ENCODE results near the gene ASF1A. TPM values are rescaled to one million over a fixed set of nuclear protein-coding genes. Genes with fewer than 3 reads are reported as not detected.

The ASF1A gene
- total and polyA plus RNA-seq, 10 of the 15 experiments (the other 5 are each of a cell fraction or from before 2014, with no cell fraction given): 23.7 to 103 (median 31.5) TPM

DNA sequence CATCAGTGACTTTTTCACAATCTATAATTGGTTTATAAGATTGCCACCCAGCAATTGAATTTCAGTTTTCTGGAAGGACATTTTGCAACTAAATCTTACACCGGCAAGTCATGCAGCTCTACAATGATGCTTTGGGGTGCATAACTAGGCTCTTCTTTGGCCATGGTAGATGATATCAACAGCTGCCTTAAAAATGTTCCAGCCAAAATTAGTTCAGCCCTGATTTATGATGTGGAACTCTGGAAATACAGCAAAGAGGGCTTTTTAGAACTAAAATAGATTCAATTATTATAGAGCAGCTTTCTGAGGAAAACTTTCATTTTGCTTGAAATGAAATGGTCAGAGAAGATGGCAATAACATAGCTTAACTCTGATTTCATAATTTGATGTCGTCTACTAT lies 59.4 kb downstream of the ASF1A start:
- ChIA-PET RAD21 (ENCODE audit: unreplicated experiment) (no interaction called here), SMC1A (ENCODE audit: uncharacterized antibody, unreplicated experiment) (interaction anchor here (0.5 to 2.2 kb wide), 3 partner anchors 10 to 126 kb away, joined by 3 to 6 read pairs (median 3); partner anchors contain the start of gene MCM9), POLR2A (no interaction called here), CTCF (interaction anchor here (1.9 kb wide), 1 partner anchor 9 kb away, joined by 7 read pairs; no protein-coding TSS in a partner anchor)
- Histone ChIP-seq H3K27me3 (replicated peaks in 1 of 2; ENCODE audit: control insufficient read depth in 2 of 2, insufficient read depth in 2 of 2, low read length in 1 of 2) (no peaks in the 10 kb centered on the region), H4K20me1 (ENCODE audit: control insufficient read depth, insufficient read depth) (no peaks in the 10 kb centered on the region), H3K79me2 (ENCODE audit: control insufficient read depth, insufficient read depth, low read length) (no peaks in the 10 kb centered on the region), H3K4me3 (no peak overlapping the region), H3K36me3 (ENCODE audit: control insufficient read depth in 2 of 2, insufficient read depth in 2 of 2, low read length in 1 of 2) (no peaks in the 10 kb centered on the region), H3K9ac (ENCODE audit: control insufficient read depth, insufficient read depth, low read length) (no peak overlapping the region), H2AFZ (ENCODE audit: control insufficient read depth, low read depth, low read length) (no peak overlapping the region), H3K4me1 (ENCODE audit: control insufficient read depth, insufficient read depth, low read length) (no peaks in the 10 kb centered on the region), H3K9me3 (replicated peaks; ENCODE audit: control insufficient read depth, insufficient read depth, low read length) (no peaks in the 10 kb centered on the region), H3K27ac (ENCODE audit: control insufficient read depth, insufficient read depth) (no peak overlapping the region), H3K4me2 (ENCODE audit: control insufficient read depth, insufficient read depth) (no peak overlapping the region)
- no peak for DNase-seq (ENCODE audit: low read depth, low spot score)
- no peak for FAIRE-seq
- no peak for ATAC-seq
- no TSS peak for BruUV-seq (replicated peaks)
- WGBS (ENCODE audit: insufficient coverage, insufficient replicate concordance, low lambda C conversion rate, missing lambda C conversion rate): 74% methylated on average over 2 of the region's 2 CpGs
- intact Hi-C loops (cut with micrococcal nuclease; ENCODE audit: unreplicated experiment): no loop called here
- in situ Hi-C loops (cut with MboI): loop anchor here (25.0 kb wide), 1 partner anchor 159 kb away; no protein-coding TSS in a partner anchor
- no peak for TF ChIP-seq RELA (IDR thresholded peaks at IDR 0.05; ENCODE audit: borderline replicate concordance, partially characterized antibody)
- no peak for TF ChIP-seq SRF (IDR thresholded peaks at IDR 0.05; ENCODE audit: low read depth in 2 of 2, low read length in 2 of 2)

Other genes starting within 250 kb of the ASF1A start
- gene CEP85L, start 242.6 kb upstream of the ASF1A start, total RNA-seq (2014; rRNA removed): 7.1 and 8.1 TPM in 2 replicates
- gene CEP85L, start 242.6 kb upstream of the ASF1A start, total RNA-seq (2014; rRNA removed; fragmentation: Illumina TruSeq; extraction: Trizol): 10.4 and 11.0 TPM in 2 replicates
- gene CEP85L, start 242.6 kb upstream of the ASF1A start, total RNA-seq (2021): 8.7 and 9.1 TPM in 2 replicates
- gene CEP85L, start 242.6 kb upstream of the ASF1A start, polyA plus RNA-seq (2011; rRNA removed): 10.9 and 14.4 TPM in 2 replicates
- gene CEP85L, start 242.6 kb upstream of the ASF1A start, polyA plus RNA-seq (2014; fragmentation: Illumina TruSeq; extraction: Trizol): 4.8 and 6.5 TPM in 2 replicates
- 1 to 10 TPM; 1.8 to 3.7 TPM for gene CEP85L, start 242.6 kb upstream of the ASF1A start, polyA plus RNA-seq (2014; fragmentation: Nextera tagmentation; extraction: Ambion mirVana)
- 3.1 and 4.2 TPM in 2 replicates for gene CEP85L, start 242.6 kb upstream of the ASF1A start, polyA plus RNA-seq (2014; rRNA removed)
- gene CEP85L, start 242.6 kb upstream of the ASF1A start, polyA plus RNA-seq (2016; fragmentation: Nextera tagmentation; extraction: Ambion mirVana): 1 to 10 TPM; 7.1 to 8.8 TPM
- 9.8 and 11.2 TPM in 2 replicates for gene MCM9, start 41.0 kb downstream of the ASF1A start, total RNA-seq (2014; rRNA removed)
- gene MCM9, start 41.0 kb downstream of the ASF1A start, total RNA-seq (2014; rRNA removed; fragmentation: Illumina TruSeq; extraction: Trizol): 10.0 and 10.5 TPM in 2 replicates
- 11.4 and 11.7 TPM in 2 replicates for gene MCM9, start 41.0 kb downstream of the ASF1A start, total RNA-seq (2021)
- gene MCM9, start 41.0 kb downstream of the ASF1A start, polyA plus RNA-seq (2011; rRNA removed): 7.3 and 10.5 TPM in 2 replicates
- gene MCM9, start 41.0 kb downstream of the ASF1A start, polyA plus RNA-seq (2014; fragmentation: Illumina TruSeq; extraction: Trizol): 9.2 and 9.7 TPM in 2 replicates
- 1 to 10 TPM; 3.4 to 4.1 TPM for gene MCM9, start 41.0 kb downstream of the ASF1A start, polyA plus RNA-seq (2014; fragmentation: Nextera tagmentation; extraction: Ambion mirVana)
- gene MCM9, start 41.0 kb downstream of the ASF1A start, polyA plus RNA-seq (2014; rRNA removed): 7.6 and 8.9 TPM in 2 replicates
- gene MCM9, start 41.0 kb downstream of the ASF1A start, polyA plus RNA-seq (2016; fragmentation: Nextera tagmentation; extraction: Ambion mirVana): 10 to 100 TPM; 15.8 to 18.5 TPM
- not detected in 2 replicates for gene FAM184A, start 184.5 kb downstream of the ASF1A start, total RNA-seq (2014; rRNA removed)
- 0.05 TPM in 1 of 2 replicates, not detected in the other for gene FAM184A, start 184.5 kb downstream of the ASF1A start, total RNA-seq (2014; rRNA removed; fragmentation: Illumina TruSeq; extraction: Trizol)
- gene FAM184A, start 184.5 kb downstream of the ASF1A start, total RNA-seq (2021): 0.19 TPM in 1 of 2 replicates, not detected in the other
- gene FAM184A, start 184.5 kb downstream of the ASF1A start, polyA plus RNA-seq (2011; rRNA removed): not detected in 2 replicates
- not detected in 2 replicates for gene FAM184A, start 184.5 kb downstream of the ASF1A start, polyA plus RNA-seq (2014; fragmentation: Illumina TruSeq; extraction: Trizol)
- not detected for gene FAM184A, start 184.5 kb downstream of the ASF1A start, polyA plus RNA-seq (2014; fragmentation: Nextera tagmentation; extraction: Ambion mirVana)
- gene FAM184A, start 184.5 kb downstream of the ASF1A start, polyA plus RNA-seq (2014; rRNA removed): 0.15 TPM in 1 of 2 replicates, not detected in the other
- under 1 TPM in 1 of 2 experiments, not detected in 1; 0.23 TPM for gene FAM184A, start 184.5 kb downstream of the ASF1A start, polyA plus RNA-seq (2016; fragmentation: Nextera tagmentation; extraction: Ambion mirVana)

Measured in GM12878 (cell line).